GM21529 (cell line): Measurements from ENCODE around the gene IQCE.

Source experiments
- ATAC-seq: cut with Tn5 transposase; IDR thresholded peaks from one replicate; pipeline ENCODE4 v1.9.1; 2021; ENCODE audit not compliant: unreplicated experiment

IQCE gene

DNA sequence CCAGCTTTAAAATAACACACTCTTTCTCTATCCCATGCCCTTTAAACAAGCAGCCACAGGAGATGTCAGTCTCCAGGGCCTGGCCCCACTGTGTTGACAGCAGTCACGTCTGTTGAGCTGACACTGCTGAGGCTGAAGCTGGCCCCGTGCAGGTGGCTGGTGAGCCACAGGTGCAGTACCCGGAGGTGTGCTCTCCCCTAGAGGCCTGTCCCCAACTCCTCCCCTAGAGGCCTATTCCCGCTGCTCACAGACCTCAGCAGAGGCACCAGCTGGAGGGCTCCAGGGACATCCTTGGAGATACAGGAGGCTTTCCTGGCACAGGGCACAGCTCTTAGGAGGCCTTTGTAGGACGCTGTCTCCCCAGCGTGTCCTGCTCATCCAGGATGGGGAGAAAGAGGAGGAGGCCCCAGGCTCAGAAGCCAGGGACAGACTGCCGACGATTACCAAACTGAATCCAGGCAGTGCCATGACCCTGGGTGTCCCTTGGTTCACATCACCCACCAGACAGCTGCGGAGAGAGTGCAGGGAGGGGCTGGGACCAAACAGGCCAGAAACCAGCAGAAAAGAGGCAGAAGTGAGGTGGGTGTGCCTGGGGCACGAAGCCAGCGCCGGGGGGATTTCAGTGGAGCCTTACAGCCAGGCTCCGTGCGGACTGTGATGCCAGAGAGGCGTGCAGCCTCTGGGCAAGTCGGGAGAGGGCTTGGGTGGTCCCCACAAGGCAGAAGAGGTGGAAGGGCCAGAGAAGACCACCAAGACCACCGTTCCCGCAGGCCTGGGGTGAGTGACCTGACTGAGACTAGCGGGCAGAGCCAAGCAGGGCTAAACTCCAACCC lies 54.5 kb downstream of the IQCE start:
- ATAC-seq, result no peak

DNA sequence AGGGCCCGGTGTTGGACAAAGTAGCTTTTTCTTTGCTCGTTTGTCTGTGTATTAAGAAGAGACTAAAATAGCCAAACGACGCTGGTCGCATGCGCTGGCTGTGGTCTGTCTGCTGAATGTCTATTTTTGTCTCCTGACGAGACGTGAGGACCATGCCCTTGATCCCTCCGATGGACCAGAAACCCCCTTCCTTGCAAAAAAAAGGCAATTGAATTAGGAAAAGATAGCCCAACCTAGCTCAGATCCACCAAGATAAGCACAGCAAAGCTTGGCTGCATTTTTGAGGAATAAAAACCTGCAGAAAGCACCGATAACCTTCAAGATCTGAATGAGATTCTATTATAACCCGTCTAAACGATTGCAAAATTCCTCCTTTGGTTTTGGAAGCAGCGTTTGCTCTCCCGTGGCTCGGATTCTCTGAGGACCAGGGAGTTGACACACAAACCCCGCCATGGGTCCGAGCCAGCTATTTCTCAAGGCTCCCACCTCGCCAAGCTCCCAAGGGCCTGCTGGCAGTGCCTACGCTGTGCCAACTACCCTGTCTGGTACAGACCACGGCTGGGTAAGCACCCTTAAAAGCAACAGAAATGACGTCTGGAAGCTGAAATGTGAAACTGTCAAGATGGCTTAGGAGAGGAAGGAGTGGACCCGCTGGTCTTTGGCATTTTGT lies 55.3 kb downstream of the IQCE start:
- ATAC-seq, result no peak

DNA sequence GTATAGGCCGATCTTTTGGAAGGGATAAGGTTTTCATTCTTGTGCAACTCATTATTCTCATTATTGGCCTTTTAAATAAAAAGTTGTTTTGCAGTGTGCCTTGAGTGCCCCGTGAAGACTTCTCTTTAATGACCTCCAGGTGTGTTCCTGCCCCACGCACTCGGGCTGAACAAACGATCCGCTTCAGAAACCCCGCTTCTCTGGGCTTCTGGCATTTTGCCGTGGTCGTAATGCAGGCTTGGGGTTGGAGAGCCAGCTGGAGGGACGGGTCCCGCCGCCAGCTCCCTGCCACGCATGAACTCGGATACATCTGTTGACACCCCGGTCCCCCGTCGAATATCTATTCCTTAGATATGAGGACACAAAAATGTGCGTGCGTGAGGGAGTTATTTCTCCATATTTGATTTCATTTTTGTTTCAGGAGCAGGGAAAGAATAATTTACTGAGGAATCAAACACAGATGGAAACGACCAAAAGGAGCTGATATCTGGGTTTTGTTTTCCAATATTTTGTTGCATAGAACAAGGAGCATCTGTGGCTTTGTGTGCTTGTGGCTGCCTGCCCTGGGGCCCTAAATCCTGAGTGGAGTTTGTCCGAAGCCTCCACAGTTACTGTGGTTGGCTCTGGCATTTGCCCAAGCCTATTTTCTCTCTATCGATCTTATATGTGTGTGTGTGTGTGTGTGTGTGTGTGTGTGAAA lies 56.0 kb downstream of the IQCE start:
- no peak for ATAC-seq

DNA sequence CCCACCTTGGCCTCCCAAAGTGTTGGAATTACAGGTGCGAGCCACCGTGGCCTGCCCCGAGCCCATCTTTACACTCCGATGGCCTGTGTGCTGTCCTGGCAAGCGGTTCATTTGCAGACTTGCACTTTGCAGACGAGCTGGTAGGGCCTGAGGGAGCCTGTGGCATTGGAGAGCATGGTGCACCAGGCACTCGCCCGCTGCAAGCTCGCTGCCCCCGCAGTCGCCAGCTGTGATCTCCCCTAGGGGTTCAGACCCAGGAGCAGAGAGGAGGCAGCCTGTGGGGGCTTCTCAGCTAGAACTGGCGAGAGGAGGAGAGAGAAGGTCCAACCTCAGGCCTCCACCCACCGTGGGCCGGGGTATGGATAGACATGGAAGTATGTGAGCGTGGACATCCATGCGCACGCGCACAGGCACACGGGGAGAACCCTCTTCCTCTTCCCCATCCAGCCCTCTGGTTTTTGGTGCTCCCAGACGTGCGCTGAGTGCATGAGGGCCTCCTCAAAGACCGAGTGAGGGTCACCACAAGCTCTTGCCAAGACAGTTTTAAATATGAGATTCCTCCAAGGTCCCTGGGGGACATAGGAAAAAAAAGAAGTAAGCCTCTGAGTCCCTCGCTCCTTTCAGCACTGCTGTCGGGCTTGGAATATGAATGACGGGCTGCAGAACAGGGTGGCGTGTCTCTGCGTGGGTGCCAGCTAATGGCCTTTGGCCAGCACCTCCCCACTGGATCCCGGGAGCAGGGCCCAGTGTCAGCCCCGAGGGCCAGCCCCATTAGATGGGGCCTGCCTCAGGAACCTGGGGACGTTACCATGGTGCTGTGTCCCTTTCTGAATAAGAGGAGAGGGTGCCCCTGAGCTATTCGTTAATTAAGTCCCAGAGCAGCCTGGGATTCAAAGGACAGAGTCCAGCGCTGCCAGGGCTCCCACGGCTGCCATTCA lies 57.9 kb downstream of the IQCE start:
- ATAC-seq, result no peak

DNA sequence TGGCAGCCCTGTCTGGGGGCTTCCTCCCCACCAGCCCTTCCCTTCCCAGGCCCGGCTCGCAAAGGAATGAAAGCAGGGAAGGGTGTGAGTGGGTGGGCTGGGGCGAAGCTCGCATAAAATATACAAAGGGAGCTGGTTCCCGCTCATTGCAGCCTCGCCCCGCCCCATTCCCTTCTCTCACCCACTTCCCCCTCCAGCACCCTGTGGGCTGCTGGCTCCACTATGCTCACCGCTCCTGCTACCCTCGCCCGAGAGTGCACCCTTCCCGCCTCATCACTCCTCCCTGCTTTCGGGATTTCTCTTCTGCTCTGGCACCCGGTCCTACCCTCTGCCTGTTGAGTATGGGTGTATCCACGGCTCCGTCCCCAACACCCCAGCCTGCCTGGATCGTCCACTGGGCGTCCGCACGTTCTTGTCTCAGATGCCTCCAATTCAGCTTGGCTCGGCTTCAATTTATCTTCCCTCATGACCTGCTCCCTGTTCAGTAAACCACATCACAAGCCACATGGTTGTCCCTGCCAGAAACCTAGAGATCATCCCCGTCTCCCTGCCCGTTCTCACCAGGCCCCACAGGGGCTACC lies 58.6 kb downstream of the IQCE start:
- ATAC-seq, result no peak

DNA sequence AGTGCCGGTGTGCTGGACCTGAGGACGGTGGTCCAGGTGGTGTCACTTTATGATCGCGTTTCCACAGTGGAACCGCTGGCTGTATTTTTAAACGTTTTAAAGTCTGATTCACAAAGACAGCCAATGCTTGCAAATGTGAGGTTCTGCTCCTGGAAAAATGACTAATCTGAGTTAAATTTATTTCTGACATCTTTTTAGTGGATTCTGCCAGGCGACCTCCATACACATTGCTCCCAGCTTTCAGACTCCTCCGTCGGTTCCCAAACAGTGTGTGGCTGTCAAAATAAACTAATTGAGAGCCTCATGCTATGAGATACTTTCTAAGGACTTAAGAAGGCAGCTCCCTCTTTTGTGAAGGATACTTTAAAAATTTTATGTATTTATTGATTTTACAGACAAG lies 60.3 kb downstream of the IQCE start:
- no peak for ATAC-seq

DNA sequence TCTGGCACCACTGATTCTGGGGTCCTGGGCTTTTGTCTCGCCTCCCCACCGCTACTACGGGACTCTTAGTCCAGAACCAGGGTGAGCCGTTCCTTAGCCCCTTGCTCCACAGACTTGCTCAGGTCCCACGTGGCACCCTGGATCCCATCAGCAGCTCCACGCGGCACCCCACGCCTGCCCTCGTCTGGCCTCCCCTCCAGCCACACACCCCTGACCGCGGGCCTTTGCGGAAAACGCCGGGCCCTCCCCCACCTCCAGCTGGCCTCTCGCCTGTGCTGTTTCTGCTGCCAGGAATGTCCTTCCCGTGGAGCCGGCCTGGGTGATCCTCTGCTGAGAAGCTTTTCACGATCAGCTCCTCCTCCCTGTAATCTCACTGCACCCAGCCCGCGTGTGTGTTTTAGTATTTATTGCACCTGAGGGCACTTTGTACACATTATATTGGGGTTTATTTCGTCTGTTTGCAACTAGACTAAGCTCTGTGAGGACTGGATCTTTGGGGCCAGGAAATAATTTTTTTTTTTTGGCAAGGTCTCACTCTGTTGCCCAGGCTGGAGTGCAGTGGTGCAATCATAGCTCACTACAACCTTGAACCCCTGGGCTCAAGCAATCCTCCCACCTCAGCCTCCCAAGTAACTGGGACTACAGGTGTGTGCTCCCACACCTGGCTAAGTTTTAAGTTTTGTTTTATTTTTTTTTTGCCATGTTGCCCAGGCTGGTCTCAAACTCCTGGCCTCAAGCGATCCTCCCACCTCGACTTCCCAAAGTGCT lies 62.5 kb downstream of the IQCE start:
- no peak for ATAC-seq

DNA sequence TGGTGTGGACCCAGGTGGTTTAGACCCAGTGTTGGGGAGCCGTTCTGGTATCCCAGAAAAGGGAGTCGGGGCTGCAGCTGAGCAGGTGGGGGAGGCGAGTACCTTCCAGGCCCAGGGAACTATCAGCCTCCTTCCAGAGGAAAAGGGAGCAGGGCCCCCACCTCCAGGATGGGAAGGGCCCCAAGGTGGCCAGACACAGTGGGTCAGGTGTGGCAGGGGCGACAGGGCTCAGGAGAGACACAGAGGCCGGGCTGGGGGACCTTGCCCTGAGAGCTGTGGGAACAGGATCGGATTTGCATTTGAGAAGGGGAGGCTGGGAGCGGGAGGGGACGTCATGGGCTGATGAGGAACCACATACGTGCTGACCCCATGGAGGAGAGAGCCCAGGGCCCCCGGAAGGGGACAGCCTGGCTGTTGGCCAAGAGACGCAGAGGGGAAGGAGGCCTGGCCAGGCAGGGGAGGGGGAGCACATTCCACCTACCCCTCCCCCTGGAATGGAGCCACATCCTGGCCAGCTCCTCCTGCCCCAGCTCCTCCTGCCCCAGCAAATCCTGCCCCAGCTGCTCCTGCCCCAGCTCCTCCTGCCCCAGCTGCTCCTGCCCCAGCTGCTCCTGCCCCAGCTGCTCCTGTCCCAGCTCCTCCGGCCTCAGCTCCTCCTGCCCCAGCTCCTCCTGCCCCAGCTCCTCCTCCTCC lies 63.3 kb downstream of the IQCE start:
- ATAC-seq, result no peak

DNA sequence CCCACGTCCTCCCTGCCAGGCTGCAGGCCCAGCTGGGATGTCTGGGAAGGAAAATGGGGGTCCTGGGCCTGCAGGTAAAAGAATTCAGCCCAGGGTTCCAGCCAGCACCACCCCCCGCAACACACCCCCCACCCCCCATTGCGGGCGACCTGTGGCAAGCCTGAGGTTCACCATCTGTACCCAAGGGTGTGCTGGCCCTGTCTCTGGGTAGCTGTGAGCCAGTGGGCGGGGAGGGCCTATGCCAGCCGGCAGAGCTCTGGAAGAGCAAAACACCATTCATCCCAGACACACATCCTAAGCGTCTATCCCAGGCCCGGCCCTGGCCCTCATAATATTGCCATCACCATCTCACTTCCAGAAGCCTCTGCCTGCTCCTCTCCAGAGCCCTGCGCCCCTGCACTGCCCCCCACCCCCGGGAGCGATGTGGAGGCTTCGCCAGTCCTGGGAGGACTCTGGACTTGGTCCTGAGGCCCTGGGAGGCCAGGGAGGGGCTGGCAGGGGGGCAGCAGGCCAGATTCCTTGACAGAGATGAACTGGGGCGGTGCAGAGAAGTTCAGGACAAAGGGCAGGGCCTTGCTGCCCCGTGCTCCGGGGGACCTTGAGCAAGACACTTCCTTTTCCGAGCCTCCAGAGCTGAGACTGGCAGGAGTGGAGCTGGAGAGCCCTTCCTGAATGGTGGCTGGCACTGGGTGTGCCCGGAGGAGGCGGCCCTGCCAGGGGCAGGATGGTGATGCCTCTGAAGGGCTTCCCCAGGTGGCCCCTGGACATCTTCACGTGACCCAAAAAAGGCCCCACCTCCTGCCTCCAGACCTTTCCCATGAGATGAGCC lies 64.3 kb downstream of the IQCE start:
- no peak for ATAC-seq

DNA sequence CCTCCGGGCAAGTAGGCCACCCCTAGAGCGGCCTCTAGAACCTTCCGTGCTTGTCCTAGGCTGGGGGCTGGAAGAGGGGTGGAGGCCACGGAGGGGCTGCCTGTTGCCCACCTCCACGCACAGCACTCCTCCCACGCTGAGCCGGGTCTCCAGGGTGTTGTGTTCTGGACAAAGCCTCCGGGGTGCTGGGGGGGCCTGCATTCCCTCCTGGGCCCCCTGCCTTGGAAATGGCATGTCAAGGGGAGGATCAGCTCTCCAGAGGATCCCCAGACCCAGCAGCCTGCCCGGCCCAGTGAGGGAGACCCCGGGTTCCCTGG lies 64.9 kb downstream of the IQCE start:
- no peak for ATAC-seq

DNA sequence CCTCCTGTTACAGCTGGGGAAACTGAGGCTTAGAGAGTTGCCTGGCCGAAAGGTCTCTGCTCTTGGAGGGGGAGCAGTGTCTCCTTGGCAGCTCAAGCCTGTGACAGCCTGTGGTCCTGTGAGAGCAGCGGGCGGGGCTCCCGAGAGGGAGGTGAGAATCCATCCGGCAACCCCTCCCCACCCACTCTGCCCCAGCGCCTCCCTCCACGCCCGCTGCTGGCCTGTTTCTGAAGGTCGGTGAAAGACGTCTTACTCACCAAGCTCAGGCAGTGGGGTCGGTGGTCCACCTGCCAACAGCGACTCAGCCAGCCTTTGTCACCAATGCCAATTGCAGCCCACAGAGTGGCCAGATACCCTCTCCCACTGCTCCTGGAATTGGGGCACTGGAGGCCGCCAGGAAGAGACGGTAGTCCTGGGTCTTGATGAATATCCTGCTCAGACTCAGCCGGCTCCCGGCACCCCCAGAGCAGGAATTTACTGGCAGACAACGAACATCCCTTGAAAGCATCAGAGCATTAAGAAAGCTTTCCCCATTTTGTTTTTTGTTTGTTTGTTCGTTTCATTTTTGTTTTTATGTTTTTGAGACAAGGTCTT lies 65.6 kb downstream of the IQCE start:
- ATAC-seq, result no peak

DNA sequence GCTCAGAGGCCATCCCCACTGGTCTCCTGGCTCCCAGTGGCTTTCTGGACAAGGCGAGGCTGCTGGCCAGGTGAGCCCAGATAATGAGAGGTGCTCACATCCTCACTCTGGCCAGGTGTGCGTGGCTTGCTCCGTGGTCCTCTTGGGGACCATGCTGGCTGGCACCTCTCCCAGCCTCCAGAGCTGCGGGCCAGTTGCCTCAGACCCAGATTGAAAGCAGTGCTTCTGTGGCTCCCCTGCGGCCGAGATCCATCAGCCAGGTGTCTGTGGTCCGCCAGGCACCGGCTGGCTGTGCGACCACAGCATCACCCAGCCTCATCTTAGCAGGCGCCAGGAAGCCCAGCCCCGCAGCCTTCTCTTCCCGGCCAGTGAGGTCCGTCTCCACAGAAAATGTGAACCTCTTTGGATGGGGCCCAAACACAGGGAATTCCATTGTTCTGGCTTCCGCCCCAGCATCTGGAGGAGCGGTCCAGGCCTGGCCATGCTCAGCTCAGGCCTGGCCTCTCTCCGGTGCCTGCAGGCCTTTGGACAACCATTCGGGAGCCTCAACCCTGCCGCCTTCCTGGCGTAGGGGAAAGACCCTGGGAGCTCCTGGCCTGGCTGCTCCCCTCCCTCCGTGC lies 67.8 kb downstream of the IQCE start:
- no peak for ATAC-seq

DNA sequence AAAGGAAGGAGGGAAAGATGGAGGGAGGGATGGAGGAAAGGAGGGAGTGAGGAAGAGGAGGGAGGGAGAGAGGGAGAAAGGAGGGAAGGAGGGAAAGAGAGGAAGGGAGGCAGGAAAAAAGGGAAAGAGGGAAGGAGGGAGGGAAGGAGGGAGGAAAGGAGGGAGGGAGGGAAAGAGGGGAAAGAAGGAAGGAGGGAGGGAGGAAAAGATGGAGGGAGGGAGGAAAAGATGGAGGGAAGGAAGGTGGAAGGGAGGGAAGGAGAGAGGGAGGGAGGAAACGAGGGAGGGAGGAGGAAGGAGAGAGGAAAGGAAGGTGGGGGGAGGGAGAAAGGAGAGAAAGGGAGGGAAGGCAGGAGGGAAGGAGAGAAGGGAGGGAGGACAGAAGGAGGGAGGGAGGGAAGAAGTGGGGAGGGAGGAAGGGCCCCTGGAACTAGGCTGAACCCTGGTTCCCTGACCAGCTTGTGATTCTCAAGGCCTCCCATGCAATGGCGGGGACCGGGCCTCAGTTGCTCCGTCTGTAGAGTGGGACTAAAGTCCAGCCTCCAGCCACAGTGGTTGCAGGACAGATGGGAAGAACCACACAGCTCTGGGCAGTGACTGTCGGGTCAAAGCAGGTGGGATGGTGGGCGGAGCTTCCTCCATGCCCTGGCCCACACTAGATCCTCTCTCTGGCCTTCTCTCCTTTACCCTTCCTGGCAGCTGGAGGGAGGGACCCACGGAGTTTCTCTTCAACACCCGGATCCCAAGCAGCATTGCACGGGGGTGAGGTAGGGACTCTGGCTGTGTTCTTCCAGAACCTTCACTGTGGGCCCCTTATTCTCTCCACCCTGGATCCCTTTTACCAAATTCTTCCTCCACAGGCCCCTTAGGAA lies 68.7 kb downstream of the IQCE start:
- ATAC-seq, result no peak

DNA sequence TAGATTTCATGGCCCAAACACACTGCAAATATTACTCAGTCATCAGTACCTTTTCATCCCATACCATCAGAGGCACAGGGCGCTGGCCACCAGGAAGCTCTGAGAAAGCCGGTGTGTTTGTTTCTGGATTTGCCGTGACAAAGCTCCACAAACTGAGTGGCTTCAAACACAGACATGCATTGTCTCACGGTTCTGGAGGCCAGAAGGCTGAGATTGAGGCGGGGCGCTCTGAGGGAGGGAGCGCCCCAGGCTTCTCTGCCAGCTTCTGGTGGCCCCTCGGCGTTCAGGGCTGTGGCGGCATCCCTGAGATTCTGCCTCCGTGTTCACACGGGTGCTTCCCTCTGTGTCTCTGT lies 69.3 kb downstream of the IQCE start:
- no peak for ATAC-seq

DNA sequence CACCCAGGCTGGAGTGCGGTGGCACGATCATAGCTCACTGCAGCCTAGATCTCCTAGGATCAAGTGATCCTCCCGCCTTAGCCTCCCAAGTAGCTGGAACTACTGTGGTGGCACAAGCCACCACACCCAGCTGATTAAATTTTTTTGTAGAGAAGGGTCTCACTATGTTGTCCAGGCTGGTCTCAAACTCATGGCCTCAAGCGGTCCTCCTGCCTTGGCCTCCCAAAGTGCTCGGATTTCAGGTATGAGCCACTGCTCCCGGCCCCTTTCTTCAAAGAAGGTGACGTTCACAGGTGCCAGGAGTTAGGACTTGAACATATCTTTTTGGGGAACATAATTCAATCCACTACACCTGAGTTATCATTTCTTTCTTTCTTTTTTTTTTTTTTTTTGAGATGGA lies 70.1 kb downstream of the IQCE start:
- ATAC-seq, result no peak

DNA sequence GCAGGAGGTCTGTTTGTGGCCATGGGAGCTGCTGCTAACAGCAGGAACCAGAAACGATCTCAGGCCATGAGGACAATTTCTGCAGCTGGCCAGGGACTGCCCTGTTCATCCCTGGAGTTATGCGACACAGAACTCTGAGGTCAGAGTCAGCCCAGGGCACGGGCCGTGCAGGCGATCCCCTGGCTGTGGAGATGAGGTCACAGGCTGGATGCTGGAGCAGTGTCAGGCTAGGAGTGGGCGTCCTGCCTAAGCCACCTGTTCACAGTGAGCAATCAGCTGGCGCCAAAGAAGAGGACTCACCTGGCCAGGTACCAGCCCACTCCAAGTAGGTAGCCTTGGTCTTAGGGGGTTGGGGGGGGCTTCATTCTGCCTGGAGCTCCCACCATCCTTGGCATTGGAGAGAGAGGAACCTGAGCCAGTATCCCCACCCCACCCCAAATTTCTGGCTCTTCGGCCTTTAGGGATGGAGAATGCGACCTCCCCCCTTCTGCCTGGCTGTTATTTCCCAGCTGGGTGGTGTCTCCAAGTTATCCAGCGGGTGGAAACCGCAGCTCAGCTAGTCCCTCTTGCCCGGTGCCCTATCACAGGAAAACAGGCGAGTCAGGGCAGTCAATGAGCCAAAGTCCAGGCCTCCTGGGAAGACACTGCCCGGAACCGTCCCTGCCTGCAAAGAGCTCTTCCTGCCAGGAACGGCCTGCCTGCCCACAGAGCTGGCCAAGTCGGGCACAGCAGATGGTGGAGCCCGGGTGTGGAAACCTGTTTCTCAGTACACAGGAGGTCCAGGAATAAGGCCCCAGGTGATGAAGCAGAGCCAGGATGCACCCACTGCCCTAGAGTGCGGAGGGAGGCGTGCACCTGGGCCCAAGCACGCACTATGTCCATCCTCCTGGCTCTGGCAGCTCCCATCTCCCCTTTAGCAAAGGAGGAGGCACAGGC lies 71.2 kb downstream of the IQCE start:
- no peak for ATAC-seq
